AG04450 (cell line): ENCODE data around the gene M1AP. TPM values are rescaled to one million over a fixed set of nuclear protein-coding genes. Genes with fewer than 3 reads are reported as not detected.
"Not testable (repeated sequence)": the region's sequence is repeated elsewhere in the genome, so short reads cannot be mapped to it uniquely, and the experiment has no call there.

Experiments used
- CTCF ChIA-PET: fragments of 300-600, 350-600 bp; formaldehyde crosslinking; extraction: SDS; loops from one replicate; lab custom pipeline; 2022; ENCODE audit warnings: antibody characterized with exemption, inconsistent platforms; lab: Charles Lee
- POLR2A ChIA-PET: fragments of 350-600 bp; formaldehyde crosslinking; extraction: SDS; loops from one replicate; lab custom pipeline; 2021; ENCODE audit warnings: antibody characterized with exemption, inconsistent platforms; lab: Yijun Ruan, JAX
- DNase-seq: peaks from one replicate; pipeline ENCODE4 v3.0.0-alpha.2; 2011; ENCODE audit warnings: low read depth, low spot score
- H3K27ac ChIP-seq: one replicate; pipeline ENCODE4 v1.5.1; 2012; ENCODE audit warnings: low read depth, low read length, control low read depth
- H3K27me3 ChIP-seq: one replicate; pipeline ENCODE4 v1.6.0; 2012; ENCODE audit warnings: low read length; ENCODE audit not compliant: control insufficient read depth, insufficient read depth
- H3K4me3 ChIP-seq: 2 replicates; pipeline ENCODE4 v1.5.1; 2011; ENCODE audit warnings: mild to moderate bottlenecking, low read depth, low read length, control low read depth
- H3K9me3 ChIP-seq: 2 replicates; pipeline ENCODE4 v1.5.1; 2012; ENCODE audit warnings: low read length; ENCODE audit not compliant: control insufficient read depth, insufficient read depth
- polyA plus RNA-seq: library from polyadenylated mRNA; depleted of rRNA; stranded (reverse); fragments of >200 nt; gene quantifications from 2 replicates; pipeline ENCODE4 v1.2.3, GENCODE V29; 2011
- TF ChIP-seq, protein P1 (sequence below): IDR thresholded peaks from 2 replicates; pipeline ENCODE4 v1.5.1; 2011; ENCODE audit warnings: low read depth, low read length, control low read depth, inconsistent platforms

M1AP gene
- polyA plus RNA-seq, 1 experiment, result 0.07 TPM

DNA sequence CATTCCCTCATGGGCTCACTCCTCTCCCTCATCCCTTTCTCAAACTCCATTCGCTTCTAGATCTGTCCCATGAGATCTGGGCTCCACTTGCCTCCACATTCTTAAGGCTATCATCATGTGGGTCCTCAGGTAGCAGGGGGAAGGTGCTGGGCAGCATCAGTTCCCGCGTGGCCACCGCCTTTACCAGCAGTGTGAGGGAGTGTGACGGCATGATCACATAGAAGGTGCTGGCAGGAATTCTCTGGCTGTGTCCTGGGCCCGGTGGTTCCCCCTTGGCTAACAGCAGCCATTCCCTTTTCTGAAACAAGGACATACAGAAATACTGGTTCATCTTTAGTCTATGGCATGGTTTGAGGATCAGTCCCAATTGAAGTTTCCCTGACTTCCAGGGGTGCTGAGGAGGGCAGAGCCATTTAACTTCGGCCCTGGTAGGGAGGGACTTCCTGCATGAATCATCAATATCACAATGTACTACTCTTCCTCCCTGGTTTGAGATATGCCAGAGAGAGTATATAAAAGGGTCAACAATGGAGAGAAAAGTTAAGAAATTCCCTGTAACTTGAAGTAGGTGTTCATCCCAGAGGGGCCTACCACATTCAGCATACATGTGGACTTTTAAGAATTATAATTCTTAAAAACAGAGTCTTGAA is 85.9 kb downstream of the M1AP start:
- H3K4me3 ChIP-seq, result no peak overlapping the region
- DNase-seq, result no peak
- CTCF ChIA-PET, result no interaction called here
- POLR2A ChIA-PET, result no interaction called here
- no peaks in the 10 kb centered on the region for H3K9me3 ChIP-seq
- TF ChIP-seq, protein P1, sequence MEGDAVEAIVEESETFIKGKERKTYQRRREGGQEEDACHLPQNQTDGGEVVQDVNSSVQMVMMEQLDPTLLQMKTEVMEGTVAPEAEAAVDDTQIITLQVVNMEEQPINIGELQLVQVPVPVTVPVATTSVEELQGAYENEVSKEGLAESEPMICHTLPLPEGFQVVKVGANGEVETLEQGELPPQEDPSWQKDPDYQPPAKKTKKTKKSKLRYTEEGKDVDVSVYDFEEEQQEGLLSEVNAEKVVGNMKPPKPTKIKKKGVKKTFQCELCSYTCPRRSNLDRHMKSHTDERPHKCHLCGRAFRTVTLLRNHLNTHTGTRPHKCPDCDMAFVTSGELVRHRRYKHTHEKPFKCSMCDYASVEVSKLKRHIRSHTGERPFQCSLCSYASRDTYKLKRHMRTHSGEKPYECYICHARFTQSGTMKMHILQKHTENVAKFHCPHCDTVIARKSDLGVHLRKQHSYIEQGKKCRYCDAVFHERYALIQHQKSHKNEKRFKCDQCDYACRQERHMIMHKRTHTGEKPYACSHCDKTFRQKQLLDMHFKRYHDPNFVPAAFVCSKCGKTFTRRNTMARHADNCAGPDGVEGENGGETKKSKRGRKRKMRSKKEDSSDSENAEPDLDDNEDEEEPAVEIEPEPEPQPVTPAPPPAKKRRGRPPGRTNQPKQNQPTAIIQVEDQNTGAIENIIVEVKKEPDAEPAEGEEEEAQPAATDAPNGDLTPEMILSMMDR, result no peak
- no peak overlapping the region for H3K27ac ChIP-seq
- H3K27me3 ChIP-seq, result no peaks in the 10 kb centered on the region

DNA sequence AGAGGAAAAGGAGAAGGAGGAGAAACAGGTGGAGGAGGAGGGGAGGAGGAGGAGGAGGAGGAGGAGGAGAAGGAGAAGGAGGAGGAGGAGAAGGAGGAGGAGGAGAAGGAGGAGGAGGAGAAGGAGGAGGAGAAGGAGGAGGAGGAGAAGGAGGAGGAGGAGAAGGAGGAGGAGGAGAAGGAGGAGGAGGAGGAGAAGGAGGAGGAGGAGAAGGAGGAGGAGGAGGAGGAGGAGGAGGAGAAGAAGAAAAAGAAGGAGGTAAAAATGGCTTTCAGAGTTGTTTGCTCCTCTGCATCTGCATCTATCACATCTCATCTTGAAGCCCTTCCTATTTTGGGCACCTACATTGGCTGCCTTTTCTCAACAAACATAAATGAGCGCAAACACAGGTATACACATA is 87.1 kb downstream of the M1AP start:
- H3K27ac ChIP-seq, DNase-seq, H3K4me3 ChIP-seq, H3K27me3 ChIP-seq, CTCF ChIA-PET, H3K9me3 ChIP-seq: not testable (repeated sequence)
- POLR2A ChIA-PET, result interaction anchor here (0.6 kb wide), 1 partner anchor 309 kb away, joined by 5 read pairs; no protein-coding TSS in a partner anchor

DNA sequence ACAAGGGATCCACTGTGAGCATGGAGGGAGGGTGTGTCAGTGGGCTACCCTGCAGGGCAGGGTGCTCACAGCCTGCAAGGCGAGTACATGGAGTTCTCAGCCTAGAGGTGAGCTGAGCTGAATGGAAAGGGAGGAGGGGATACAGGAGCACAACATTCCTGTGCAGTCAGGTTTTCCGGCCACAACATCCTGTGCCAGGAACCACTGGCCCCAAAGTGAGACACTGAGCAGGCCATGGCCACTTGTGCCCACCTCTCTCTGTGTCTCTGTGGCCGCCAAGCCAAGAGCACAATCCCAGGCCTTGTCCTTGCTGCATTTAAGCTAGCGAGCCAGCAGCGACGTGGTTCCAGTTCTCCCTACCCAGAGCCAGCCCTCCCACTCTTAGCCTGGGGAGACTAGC is 87.5 kb downstream of the M1AP start:
- ChIA-PET CTCF (no interaction called here), POLR2A (interaction anchor here (0.6 kb wide), 1 partner anchor 309 kb away, joined by 5 read pairs; no protein-coding TSS in a partner anchor)
- TF ChIP-seq, protein P1, result no peak
- Histone ChIP-seq H3K27me3 (no peaks in the 10 kb centered on the region), H3K27ac (no peak overlapping the region), H3K9me3 (no peaks in the 10 kb centered on the region), H3K4me3 (no peak overlapping the region)
- DNase-seq, result no peak

DNA sequence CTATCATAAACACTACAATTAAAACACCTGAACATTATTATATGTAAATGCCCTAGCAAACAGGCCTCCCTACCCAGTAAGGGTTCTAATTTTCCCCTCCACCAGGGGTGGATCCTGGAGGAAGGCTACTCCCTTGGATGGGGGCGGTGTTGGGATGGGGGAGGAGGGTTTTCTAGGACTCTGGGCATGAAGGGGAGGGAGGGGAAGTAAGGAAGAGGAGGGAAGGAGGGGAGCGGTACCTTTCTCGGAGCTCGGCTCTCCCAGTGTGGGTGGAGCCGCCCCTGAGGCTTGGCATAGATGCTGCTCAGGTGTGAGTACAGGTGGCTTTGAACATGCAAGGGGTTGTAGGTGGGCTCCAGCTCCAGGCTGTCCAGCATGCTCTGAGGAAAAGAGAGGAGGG is 88.2 kb downstream of the M1AP start:
- no peak overlapping the region for H3K27ac ChIP-seq
- CTCF ChIA-PET, result interaction anchor here (1.8 kb wide), 1 partner anchor 28 kb away, joined by 7 read pairs; no protein-coding TSS in a partner anchor
- H3K9me3 ChIP-seq, result no peaks in the 10 kb centered on the region; the same call in 1 of the 2 replicates
- no peak overlapping the region for H3K4me3 ChIP-seq
- H3K27me3 ChIP-seq, result no peaks in the 10 kb centered on the region
- POLR2A ChIA-PET, result interaction anchor here (1.2 kb wide), 1 partner anchor 15 kb away, joined by 4 read pairs; no protein-coding TSS in a partner anchor
- TF ChIP-seq, protein P1, result no peak
- no peak for DNase-seq

DNA sequence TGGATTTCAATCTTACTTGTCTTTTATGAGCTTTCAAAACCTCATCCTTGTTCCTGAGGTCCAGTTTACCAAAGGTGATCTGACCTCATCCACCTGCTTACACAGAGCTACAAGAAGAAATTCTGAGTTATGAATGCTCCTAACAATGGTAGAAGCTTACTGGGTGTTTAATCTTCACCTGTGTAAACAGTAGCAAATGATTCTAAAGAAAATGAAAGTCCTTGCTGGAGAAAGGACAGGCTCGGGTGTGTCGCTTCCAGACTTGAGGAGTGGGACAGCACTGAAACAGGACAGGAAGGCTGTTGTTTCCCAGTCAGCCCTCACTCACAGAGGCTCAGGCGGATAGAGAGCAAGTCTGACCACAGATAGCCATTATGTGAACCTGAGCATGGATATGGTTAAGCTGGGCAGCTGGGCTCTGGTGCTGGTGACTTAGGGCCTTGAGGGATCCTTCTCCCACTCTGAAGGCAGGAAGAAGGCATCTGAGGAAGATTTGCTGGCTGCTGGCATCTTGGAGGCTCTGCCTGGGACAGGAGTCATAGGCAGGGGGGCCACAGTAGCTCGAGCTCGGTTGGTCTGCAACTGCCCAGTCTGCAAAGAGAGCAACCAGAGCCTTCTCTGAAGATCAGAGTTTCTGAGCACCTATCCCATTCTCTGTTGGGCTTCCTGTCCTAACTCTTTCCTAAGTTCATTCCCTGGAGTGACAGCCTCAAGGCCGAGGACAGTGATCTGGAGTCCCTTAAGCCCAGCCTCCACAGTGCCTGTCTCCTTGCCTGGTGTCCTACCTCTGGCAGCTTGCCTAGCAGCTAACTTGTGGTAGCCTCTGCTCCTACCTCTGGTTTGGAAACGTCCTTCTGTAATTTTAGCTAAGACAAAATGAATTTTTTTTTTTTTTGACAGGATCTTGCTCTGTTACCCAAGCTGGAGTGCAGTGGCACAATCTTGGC is 89.6 kb downstream of the M1AP start:
- POLR2A ChIA-PET, result interaction anchor here (1.1 to 1.2 kb wide), 2 partner anchors 9 to 17 kb away, joined by 4 to 5 read pairs; no protein-coding TSS in a partner anchor
- Histone ChIP-seq H3K27ac (peak overlapping the region; percentile 4), H3K27me3 (no peaks in the 10 kb centered on the region), H3K9me3 (no peaks in the 10 kb centered on the region; the same call in 1 of the 2 replicates), H3K4me3 (no peak overlapping the region)
- TF ChIP-seq, protein P1, result no peak
- DNase-seq, result no peak
- CTCF ChIA-PET, result interaction anchor here (1.8 kb wide), 1 partner anchor 29 kb away, joined by 7 read pairs; no protein-coding TSS in a partner anchor
